SJCRH30 (cell line): ENCODE measurements around the gene PDLIM3. TPM values are rescaled to one million over a fixed set of nuclear protein-coding genes. Genes with fewer than 3 reads are reported as not detected.
A peak's percentile ranks its signal among the peaks of the same experiment; 100 is the strongest.

Source experiments
- DNase-seq, 2 experiments: peaks; one replicate each; pipeline ENCODE4 v3.0.0-alpha.2; 2015 to 2020
- H3K27ac ChIP-seq: fragments of 250-450 bp; sonication (Bioruptor Pico); 2 replicates; pipeline ENCODE4 v1.5.1; 2020; ENCODE audit warnings: mild to moderate bottlenecking, moderate library complexity
- H3K27me3 ChIP-seq: fragments of 250-450 bp; sonication (Bioruptor Pico); 2 replicates; pipeline ENCODE4 v1.5.1; 2020; ENCODE audit warnings: mild to moderate bottlenecking, moderate library complexity
- H3K36me3 ChIP-seq: fragments of 250-450 bp; sonication (Bioruptor Pico); 2 replicates; pipeline ENCODE4 v1.5.1; 2020; ENCODE audit warnings: mild to moderate bottlenecking, moderate library complexity
- H3K4me1 ChIP-seq: fragments of 250-450 bp; sonication (Bioruptor Pico); 2 replicates; pipeline ENCODE4 v1.5.1; 2020; ENCODE audit warnings: mild to moderate bottlenecking, moderate library complexity
- H3K4me3 ChIP-seq: fragments of 250-450 bp; sonication (Bioruptor Pico); 2 replicates; pipeline ENCODE4 v1.5.1; 2020; ENCODE audit warnings: mild to moderate bottlenecking, moderate library complexity
- H3K9me3 ChIP-seq: fragments of 250-450 bp; sonication (Bioruptor Pico); replicated peaks from 2 replicates; pipeline ENCODE4 v1.5.1; 2020; ENCODE audit warnings: mild to moderate bottlenecking, moderate library complexity
- total RNA-seq: library from RNA; depleted of rRNA; stranded (reverse); fragments of >200 nt; shearing (Covaris generic); gene quantifications from 2 replicates; pipeline ENCODE4 v1.2.3, GENCODE V29; 2014

The PDLIM3 gene
- total RNA-seq, 1 experiment from 2014 or later, result 144 TPM

DNA sequence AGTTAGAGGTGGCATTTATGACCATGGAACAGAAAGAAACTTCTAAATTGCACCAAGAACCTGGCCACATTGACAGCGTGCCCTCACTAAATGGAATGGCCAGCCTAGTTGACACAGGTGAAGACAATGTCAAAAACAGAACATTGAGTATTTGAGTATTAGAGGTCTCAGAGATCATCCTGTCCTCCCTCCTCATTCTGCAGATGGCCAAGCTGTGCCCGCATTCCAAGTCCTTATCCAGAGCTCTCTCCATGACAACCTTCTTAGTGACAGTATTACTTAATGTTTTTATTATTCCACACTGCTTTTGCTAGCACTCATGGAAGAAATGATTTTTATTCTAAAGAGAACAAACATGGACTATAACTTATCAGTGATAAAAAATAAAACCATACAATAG is 53.9 kb downstream of the PDLIM3 start:
- no peak overlapping the region for H3K27ac ChIP-seq
- H3K36me3 ChIP-seq, result no peaks in the 10 kb centered on the region
- DNase-seq, result no peak
- no peak overlapping the region for H3K4me3 ChIP-seq
- no peaks in the 10 kb centered on the region for H3K9me3 ChIP-seq
- H3K27me3 ChIP-seq, result no peaks in the 10 kb centered on the region
- peaks cover 3% of the 10 kb centered on the region; the same call in 1 of the 2 replicates for H3K4me1 ChIP-seq

DNA sequence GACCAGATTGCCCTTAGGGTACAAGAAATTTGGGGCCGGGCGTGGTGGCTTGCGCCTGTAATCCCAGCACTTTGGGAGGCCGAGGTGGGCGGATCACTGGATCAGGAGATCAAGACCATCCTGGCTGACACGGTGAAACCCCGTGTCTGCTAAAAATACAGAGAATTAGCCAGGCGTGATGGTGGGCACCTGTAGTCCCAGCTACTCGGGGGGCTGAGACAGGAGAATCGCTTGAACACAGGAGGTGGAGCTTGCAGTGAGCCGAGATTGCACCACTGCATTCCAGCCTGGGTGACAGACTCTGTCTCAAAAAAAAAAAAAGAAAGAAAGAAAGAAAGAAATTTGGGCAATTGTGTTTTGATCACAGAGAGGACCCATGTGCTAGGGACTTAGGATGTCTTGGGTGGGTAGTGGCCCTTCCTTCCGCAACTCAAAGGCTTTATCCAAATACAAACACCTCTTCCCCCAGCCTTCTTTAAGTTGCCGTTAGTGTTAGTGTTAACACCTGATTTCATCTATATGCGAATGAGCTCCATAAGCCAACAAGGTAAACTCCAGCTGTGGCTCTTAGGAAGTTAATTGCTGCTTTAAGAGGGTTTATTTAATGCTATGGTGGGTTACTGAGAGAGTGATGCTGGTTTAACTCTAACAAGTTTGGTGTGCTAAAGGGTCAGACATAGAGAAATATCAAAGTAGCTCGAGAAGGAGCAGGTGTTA is 55.1 kb downstream of the PDLIM3 start:
- Histone ChIP-seq H3K9me3 (no peaks in the 10 kb centered on the region), H3K27ac (no peak overlapping the region), H3K36me3 (no peaks in the 10 kb centered on the region), H3K4me1 (peaks cover 3% of the 10 kb centered on the region; the same call in 1 of the 2 replicates), H3K4me3 (no peak overlapping the region), H3K27me3 (no peaks in the 10 kb centered on the region)
- no peak for DNase-seq

DNA sequence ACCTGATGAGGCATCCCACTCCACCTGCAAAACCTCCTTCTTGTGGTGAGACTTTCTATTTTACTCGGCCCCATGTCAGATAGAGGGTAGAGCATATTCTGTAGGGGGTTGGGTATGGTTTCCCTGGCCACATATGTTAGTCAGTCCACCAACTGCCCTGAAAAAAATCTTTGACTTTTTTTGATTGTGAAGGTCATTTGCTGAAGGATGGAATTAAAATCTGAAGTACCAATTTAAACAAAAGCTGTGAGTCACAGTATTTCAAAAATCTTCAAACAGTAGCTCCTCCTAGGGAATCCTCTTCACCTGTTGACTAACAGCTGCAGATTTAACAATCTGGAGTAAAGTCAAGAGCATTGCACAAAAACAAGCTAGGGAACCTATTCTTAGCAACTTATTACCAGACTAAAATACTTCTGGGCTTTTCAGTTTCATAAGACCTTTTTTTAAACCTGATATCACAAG is 55.8 kb downstream of the PDLIM3 start:
- no peaks in the 10 kb centered on the region for H3K27me3 ChIP-seq
- H3K4me3 ChIP-seq, result no peak overlapping the region
- peaks cover 3% of the 10 kb centered on the region; the same call in 1 of the 2 replicates for H3K4me1 ChIP-seq
- H3K27ac ChIP-seq, result no peak overlapping the region
- H3K36me3 ChIP-seq, result no peaks in the 10 kb centered on the region
- peak in 1 of 2 experiments; percentile 29 for DNase-seq
- no peaks in the 10 kb centered on the region for H3K9me3 ChIP-seq

DNA sequence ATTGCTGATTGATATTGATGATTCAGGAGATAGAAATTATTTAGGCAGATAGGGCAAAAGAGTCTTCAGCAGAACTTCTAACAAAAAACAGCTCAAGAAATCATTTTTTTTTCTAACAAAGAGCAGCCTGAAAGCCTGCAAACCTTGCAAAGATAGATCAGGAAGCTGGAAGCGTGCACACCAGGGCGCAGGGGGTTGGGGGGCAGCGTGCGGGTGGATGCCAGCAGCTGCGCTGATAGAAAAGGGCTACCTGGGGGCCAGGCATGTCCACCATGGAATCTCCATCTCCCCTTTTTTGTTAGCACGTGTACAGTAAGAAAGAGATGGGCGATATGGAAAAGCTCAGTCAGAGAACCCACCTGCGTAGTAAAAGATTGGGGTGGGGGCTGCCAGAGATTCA is 62.1 kb downstream of the PDLIM3 start:
- Histone ChIP-seq H3K36me3 (no peaks in the 10 kb centered on the region), H3K4me3 (no peak overlapping the region), H3K9me3 (no peaks in the 10 kb centered on the region), H3K27ac (no peak overlapping the region), H3K4me1 (no peaks in the 10 kb centered on the region), H3K27me3 (no peaks in the 10 kb centered on the region)
- no peak for DNase-seq

DNA sequence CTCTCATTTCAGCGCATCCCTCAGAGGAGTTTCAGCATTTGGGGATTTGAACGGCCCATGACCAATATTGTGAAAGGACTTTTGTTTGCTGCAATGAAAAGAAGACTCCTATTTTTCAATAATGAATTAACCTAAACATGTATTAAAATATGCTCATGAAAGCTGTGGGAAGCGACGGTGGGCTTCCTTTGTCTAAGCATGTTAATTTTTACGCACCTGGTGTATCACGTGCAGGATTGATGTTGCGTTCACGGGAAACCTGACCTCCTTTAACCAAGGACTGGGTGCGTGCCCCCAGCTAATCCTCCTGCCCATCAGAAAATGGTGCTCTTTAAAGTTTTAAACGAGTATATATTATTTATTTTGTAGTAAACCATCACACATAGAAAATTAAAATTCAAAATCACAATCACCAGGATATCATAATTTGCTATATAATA is 63.2 kb downstream of the PDLIM3 start:
- DNase-seq, result no peak
- H3K4me3 ChIP-seq, result peak overlapping the region; percentile 76
- no peaks in the 10 kb centered on the region for H3K27me3 ChIP-seq
- H3K36me3 ChIP-seq, result no peaks in the 10 kb centered on the region
- H3K9me3 ChIP-seq, result no peaks in the 10 kb centered on the region
- no peaks in the 10 kb centered on the region for H3K4me1 ChIP-seq
- H3K27ac ChIP-seq, result no peak overlapping the region

DNA sequence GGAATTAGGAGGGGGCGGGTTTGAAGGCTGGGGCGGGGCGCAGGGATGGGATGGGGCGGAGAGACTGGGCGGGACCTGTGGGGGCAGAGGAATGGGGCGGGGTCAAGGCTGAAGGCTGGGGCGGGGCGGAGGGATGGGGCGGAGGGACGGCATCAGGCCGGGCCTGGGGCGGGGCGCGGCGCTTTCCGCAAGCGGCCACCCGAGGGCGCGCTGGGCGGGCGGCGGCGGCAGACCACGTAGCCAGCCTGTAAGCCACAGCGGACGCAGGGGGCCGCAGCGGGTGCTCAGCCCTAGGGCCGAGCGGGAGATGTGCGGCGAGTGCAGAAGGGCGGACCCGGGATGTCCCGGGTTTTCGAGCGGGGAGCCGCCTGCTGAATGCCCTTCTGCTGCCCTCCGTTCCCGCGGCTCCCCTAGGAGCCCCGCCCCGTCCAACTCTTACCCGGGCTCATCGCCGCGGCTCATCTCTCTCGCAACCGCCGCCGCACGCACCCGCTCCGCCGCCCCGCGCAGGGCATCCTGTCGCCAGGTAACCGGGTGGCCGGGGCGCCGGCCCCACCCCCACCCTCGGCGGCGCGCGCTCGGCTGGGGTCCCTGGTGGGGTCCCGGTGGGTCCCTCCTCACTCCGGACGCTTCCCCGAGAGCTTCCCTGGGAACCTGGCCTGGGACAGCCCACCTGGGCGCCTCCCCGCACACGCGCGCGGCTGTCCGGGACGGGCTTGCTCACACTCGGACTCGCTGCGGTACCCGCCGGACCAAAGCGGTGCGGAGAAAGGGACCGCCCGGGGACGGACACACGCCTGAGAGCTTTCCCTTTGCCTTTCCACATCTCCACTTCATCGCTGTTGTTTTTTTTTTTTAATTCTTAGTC is 63.8 kb downstream of the PDLIM3 start, which contains the start of gene CCDC110:
Gene CCDC110 (minus strand): TSS at position 499 of the 868 bp plus-strand sequence. CDS start 50 bp downstream, at position 449.
- Histone ChIP-seq H3K27ac (no peak within 1 kb of the TSS), H3K4me3 (peak within 1 kb of the TSS; percentile 76), H3K27me3 (no peaks in the 10 kb centered on the region), H3K9me3 (no peaks in the 10 kb centered on the region), H3K36me3 (no peaks in the 10 kb centered on the region), H3K4me1 (no peaks in the 10 kb centered on the region)
- peak; percentile 86 to 89 for DNase-seq

DNA sequence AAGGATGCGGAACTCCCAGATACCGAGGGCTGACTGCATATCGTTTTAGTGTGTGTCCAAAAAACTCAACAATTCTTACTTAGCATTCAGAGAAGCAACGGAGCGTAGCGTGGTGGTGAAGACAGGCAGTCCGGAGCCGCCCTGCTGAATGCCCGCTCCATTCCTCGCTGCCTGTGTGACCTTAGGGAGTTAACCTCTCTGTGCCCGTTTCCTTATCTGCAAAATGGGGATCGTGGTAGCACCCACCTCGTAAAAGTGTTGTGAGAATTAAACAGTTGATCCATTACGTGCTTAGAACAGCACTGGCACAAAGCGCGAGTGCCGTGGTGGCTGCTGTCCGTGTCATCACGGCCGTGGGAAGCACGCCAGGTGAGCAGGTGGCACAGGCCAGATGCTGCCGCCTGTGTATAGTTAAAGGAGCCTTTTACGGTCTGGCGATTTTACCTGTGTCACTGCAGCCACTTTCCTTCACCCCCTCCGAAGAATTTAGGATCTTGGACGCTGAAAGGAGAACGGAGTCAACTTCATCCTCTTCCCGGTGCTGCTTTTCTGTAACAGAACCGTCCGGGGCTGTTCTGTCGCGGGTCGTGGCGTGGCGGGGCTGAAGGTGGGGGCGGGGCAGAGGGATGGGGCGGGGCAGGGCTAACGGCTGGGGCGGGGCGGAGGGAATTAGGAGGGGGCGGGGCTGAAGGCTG is 64.7 kb downstream of the PDLIM3 start:
- H3K27ac ChIP-seq, result no peak overlapping the region
- H3K4me3 ChIP-seq, result peak overlapping the region; percentile 55
- peak in 1 of 2 experiments; percentile 26 for DNase-seq
- H3K4me1 ChIP-seq, result no peaks in the 10 kb centered on the region
- no peaks in the 10 kb centered on the region for H3K9me3 ChIP-seq
- no peaks in the 10 kb centered on the region for H3K36me3 ChIP-seq
- H3K27me3 ChIP-seq, result no peaks in the 10 kb centered on the region

DNA sequence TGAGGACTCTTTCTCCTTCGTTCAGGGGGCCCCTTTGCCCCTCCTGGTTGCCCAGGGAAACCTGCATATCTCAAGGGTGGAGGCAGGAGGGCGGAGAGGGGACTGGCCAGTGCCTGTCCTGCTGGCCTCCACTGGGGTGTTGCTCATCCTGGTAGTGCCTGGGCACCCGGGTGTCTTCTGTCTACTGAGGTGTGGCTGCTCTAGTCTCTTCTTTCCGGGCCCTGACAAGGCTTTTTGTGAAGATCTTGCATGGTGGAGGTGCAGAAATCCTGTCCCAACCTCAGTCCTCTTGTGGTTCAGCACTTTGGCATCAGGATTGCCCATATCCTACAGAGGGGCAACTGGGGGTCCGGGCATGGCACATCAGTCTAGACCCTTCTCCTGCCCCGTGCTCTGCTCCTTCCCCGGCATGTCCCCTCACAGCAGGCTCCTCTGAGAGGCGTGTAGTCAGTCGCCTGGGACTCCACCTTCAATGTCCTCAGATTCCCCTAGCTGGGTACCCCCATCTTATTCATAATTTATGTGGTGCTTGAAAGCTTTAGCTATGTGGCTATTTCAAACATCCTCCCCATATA is 65.6 kb downstream of the PDLIM3 start:
- H3K4me3 ChIP-seq, result no peak overlapping the region
- H3K27me3 ChIP-seq, result no peaks in the 10 kb centered on the region
- H3K4me1 ChIP-seq, result no peaks in the 10 kb centered on the region
- H3K27ac ChIP-seq, result no peak overlapping the region
- no peaks in the 10 kb centered on the region for H3K36me3 ChIP-seq
- DNase-seq, result no peak
- no peaks in the 10 kb centered on the region for H3K9me3 ChIP-seq

DNA sequence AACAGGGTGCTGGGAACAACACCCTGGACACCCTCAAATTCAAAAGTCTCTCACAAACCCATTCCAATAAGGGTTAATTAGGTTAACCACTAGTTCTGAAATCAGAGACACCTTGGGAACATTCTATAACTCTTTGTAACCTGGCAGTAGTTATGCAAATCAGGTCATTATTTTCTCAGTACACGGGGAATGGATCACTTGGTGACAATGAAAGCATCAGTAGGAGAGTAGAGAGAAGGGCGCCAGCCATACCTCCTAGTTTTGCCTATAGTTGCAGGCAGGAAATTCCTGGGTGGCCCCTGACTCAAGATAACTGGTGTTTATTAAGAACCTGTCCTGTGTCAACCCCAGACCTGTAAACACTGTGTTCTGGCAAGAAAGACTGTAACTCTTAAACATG is 66.3 kb downstream of the PDLIM3 start:
- H3K9me3 ChIP-seq, result no peaks in the 10 kb centered on the region
- DNase-seq, result no peak
- H3K4me3 ChIP-seq, result no peak overlapping the region
- H3K4me1 ChIP-seq, result no peaks in the 10 kb centered on the region
- no peak overlapping the region for H3K27ac ChIP-seq
- H3K36me3 ChIP-seq, result no peaks in the 10 kb centered on the region
- no peaks in the 10 kb centered on the region for H3K27me3 ChIP-seq

DNA sequence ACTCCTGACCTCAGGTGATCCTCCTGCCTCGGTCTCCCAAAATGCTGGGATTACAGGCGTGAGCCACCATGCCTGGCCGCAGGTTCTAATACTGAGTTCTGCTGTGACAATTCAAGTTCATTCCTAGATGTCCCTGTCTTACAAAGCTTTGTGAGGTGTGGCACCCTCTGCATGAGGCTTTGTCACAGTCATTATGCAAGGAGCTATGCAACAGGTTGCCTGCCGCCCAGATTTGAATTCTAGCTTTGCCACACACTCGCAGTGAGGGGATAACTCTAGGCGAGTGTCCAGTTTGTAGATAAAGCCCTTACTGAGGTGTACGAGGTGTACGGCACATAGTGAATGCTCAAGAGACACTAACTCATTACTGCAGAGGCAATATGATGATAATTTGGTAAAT is 67.3 kb downstream of the PDLIM3 start:
- DNase-seq, result no peak
- no peak overlapping the region for H3K27ac ChIP-seq
- no peaks in the 10 kb centered on the region for H3K36me3 ChIP-seq
- no peaks in the 10 kb centered on the region for H3K27me3 ChIP-seq
- H3K9me3 ChIP-seq, result no peaks in the 10 kb centered on the region
- H3K4me3 ChIP-seq, result no peak overlapping the region
- H3K4me1 ChIP-seq, result no peaks in the 10 kb centered on the region

DNA sequence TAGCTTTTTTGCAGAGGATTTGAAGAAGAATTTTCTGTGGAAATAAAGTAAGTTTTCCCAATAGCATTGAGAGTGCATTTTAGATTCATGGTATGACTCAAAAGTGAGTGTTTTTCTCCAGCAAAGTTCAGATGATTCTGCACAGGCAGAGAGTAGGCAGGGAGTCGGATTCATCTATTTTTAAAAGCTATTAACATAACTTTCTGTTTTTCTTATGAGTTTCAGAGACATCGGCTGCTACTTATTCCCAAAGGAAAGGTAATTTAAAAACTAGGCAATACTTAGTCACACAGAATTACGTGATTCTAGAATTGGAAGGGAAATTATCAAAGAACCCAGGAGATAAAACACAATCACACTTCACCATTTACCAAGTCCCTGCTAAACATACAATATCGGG is 68.2 kb downstream of the PDLIM3 start:
- no peaks in the 10 kb centered on the region for H3K9me3 ChIP-seq
- no peaks in the 10 kb centered on the region for H3K4me1 ChIP-seq
- no peaks in the 10 kb centered on the region for H3K36me3 ChIP-seq
- H3K27ac ChIP-seq, result no peak overlapping the region
- H3K4me3 ChIP-seq, result no peak overlapping the region
- no peak for DNase-seq
- no peaks in the 10 kb centered on the region for H3K27me3 ChIP-seq

DNA sequence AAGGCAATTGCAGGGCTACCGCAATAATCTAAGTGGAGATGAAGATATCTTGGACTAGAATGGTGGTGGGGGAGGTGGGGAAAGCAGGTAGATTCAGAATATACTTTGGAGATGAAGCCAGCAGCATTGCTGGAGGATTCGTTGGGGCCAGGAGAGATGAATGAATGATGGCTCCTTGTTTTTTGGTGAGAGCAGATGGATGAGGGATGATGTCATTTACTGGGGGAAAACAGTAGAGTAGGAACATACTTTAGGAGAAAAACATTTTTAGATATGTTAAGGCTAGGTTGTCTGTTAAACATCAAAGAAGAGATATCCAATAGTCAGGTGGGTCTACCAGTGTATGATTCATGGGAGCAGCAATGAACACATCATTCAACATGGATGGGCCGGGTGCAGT is 69.6 kb downstream of the PDLIM3 start:
- H3K4me1 ChIP-seq, result no peaks in the 10 kb centered on the region
- no peaks in the 10 kb centered on the region for H3K9me3 ChIP-seq
- no peak overlapping the region for H3K27ac ChIP-seq
- H3K4me3 ChIP-seq, result no peak overlapping the region
- no peaks in the 10 kb centered on the region for H3K36me3 ChIP-seq
- no peaks in the 10 kb centered on the region for H3K27me3 ChIP-seq
- DNase-seq, result no peak

DNA sequence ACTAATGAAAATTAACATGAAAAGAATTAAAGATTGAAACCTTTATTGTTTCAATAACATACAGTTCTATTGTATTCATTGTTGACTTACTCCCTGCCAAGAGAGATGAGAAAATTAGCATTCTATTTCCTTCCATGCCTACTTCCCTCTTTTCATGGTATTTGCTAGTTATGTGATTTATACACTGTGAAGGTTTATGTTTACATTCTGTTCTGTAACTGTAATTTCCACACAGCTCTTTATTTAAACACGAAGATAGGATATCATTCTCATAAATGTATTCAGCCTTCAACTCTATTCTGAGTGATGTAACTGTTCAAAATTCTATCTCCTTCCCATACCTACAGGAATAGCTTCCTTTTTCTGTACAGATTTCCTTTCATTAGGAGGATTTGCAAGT is 70.4 kb downstream of the PDLIM3 start:
- DNase-seq, result no peak
- H3K4me3 ChIP-seq, result no peak overlapping the region

DNA sequence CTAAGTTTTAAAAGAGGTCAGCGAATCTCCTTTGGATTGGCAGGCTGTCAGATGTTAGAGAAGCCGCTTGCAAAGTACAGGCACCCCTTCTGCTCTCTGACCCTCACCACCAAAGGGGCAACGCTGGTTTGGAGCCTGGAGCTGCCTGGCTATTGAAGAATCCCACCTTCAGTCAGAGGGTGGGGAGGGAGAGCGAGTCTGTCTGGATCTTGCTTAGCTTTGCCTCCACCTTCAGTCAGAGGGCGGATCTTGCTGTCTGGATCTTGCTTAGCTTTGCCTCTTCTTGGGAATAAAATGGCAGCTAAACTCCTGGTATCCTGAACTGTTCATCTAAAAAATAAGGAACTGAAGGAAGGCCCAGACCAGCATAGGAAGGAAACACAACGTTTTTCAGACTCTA is 71.1 kb downstream of the PDLIM3 start:
- no peaks in the 10 kb centered on the region for H3K36me3 ChIP-seq
- no peak for DNase-seq
- no peak overlapping the region for H3K4me3 ChIP-seq
- H3K9me3 ChIP-seq, result no peaks in the 10 kb centered on the region
- no peaks in the 10 kb centered on the region for H3K4me1 ChIP-seq
- no peak overlapping the region for H3K27ac ChIP-seq
- H3K27me3 ChIP-seq, result no peaks in the 10 kb centered on the region

More for the DNA sequence above, 70.4 kb downstream of the PDLIM3 start:
- H3K4me1 ChIP-seq, result no peaks in the 10 kb centered on the region
- H3K27ac ChIP-seq, result no peak overlapping the region
- H3K36me3 ChIP-seq, result no peaks in the 10 kb centered on the region
- no peaks in the 10 kb centered on the region for H3K9me3 ChIP-seq
- no peaks in the 10 kb centered on the region for H3K27me3 ChIP-seq
